ENCODE data around the gene VPS37C. TPM values are rescaled to one million over a fixed set of nuclear protein-coding genes. Genes with fewer than 3 reads are reported as not detected.
A peak's percentile ranks its signal among the peaks of the same experiment; 100 is the strongest.

Gene VPS37C
- total and polyA plus RNA-seq, 9 of the 15 experiments (the other 6 are each of a cell fraction or from before 2014, with no cell fraction given) = 0.62 to 29.8 (median 11.5) TPM

DNA sequence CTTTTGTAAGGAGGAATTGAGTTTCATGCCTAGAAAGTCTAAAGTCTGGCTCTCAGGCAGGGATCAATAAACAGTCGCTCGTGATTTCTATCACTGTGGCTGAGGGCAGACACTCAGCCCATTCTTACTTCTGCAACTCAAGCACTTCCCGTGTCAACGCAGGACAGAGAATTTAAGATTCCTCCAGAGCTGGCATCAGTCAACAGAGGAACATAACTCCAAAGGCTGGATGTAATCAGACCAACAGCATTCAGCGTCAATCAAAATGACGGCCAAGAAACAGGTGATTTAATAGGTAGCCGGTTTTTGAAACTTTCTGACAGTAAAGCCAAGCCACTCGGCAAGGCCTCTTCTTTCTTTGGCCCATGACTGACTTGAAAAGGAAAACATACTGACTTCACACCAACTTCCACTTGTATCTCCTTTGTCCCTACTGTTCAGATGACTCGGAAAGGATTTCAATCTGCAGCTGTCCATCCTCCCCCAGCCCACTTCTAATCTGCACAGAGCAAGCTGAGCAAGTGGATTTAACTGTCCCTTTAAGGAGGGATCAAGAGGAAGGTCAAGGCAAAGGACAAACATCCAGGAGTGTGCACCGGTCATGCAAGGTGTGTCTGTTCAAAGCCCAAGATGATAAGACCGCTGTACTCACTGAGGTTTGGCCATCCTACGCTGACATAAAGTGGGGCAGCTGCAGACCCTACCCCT, 9.5 kb downstream of the VPS37C start (continued):
- TF ChIP-seq, protein P1, sequence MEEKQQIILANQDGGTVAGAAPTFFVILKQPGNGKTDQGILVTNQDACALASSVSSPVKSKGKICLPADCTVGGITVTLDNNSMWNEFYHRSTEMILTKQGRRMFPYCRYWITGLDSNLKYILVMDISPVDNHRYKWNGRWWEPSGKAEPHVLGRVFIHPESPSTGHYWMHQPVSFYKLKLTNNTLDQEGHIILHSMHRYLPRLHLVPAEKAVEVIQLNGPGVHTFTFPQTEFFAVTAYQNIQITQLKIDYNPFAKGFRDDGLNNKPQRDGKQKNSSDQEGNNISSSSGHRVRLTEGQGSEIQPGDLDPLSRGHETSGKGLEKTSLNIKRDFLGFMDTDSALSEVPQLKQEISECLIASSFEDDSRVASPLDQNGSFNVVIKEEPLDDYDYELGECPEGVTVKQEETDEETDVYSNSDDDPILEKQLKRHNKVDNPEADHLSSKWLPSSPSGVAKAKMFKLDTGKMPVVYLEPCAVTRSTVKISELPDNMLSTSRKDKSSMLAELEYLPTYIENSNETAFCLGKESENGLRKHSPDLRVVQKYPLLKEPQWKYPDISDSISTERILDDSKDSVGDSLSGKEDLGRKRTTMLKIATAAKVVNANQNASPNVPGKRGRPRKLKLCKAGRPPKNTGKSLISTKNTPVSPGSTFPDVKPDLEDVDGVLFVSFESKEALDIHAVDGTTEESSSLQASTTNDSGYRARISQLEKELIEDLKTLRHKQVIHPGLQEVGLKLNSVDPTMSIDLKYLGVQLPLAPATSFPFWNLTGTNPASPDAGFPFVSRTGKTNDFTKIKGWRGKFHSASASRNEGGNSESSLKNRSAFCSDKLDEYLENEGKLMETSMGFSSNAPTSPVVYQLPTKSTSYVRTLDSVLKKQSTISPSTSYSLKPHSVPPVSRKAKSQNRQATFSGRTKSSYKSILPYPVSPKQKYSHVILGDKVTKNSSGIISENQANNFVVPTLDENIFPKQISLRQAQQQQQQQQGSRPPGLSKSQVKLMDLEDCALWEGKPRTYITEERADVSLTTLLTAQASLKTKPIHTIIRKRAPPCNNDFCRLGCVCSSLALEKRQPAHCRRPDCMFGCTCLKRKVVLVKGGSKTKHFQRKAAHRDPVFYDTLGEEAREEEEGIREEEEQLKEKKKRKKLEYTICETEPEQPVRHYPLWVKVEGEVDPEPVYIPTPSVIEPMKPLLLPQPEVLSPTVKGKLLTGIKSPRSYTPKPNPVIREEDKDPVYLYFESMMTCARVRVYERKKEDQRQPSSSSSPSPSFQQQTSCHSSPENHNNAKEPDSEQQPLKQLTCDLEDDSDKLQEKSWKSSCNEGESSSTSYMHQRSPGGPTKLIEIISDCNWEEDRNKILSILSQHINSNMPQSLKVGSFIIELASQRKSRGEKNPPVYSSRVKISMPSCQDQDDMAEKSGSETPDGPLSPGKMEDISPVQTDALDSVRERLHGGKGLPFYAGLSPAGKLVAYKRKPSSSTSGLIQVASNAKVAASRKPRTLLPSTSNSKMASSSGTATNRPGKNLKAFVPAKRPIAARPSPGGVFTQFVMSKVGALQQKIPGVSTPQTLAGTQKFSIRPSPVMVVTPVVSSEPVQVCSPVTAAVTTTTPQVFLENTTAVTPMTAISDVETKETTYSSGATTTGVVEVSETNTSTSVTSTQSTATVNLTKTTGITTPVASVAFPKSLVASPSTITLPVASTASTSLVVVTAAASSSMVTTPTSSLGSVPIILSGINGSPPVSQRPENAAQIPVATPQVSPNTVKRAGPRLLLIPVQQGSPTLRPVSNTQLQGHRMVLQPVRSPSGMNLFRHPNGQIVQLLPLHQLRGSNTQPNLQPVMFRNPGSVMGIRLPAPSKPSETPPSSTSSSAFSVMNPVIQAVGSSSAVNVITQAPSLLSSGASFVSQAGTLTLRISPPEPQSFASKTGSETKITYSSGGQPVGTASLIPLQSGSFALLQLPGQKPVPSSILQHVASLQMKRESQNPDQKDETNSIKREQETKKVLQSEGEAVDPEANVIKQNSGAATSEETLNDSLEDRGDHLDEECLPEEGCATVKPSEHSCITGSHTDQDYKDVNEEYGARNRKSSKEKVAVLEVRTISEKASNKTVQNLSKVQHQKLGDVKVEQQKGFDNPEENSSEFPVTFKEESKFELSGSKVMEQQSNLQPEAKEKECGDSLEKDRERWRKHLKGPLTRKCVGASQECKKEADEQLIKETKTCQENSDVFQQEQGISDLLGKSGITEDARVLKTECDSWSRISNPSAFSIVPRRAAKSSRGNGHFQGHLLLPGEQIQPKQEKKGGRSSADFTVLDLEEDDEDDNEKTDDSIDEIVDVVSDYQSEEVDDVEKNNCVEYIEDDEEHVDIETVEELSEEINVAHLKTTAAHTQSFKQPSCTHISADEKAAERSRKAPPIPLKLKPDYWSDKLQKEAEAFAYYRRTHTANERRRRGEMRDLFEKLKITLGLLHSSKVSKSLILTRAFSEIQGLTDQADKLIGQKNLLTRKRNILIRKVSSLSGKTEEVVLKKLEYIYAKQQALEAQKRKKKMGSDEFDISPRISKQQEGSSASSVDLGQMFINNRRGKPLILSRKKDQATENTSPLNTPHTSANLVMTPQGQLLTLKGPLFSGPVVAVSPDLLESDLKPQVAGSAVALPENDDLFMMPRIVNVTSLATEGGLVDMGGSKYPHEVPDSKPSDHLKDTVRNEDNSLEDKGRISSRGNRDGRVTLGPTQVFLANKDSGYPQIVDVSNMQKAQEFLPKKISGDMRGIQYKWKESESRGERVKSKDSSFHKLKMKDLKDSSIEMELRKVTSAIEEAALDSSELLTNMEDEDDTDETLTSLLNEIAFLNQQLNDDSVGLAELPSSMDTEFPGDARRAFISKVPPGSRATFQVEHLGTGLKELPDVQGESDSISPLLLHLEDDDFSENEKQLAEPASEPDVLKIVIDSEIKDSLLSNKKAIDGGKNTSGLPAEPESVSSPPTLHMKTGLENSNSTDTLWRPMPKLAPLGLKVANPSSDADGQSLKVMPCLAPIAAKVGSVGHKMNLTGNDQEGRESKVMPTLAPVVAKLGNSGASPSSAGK (IDR thresholded peaks at IDR 0.05) = no peak
- no peak for TF ChIP-seq PHF20 (IDR thresholded peaks at IDR 0.05; ENCODE audit: partially characterized antibody)
- TF ChIP-seq, protein P2, sequence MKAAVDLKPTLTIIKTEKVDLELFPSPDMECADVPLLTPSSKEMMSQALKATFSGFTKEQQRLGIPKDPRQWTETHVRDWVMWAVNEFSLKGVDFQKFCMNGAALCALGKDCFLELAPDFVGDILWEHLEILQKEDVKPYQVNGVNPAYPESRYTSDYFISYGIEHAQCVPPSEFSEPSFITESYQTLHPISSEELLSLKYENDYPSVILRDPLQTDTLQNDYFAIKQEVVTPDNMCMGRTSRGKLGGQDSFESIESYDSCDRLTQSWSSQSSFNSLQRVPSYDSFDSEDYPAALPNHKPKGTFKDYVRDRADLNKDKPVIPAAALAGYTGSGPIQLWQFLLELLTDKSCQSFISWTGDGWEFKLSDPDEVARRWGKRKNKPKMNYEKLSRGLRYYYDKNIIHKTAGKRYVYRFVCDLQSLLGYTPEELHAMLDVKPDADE (conservative IDR thresholded peaks at IDR 0.05; ENCODE audit: control insufficient read depth, low read depth, low read length) = no peak
- TF ChIP-seq, protein P3, sequence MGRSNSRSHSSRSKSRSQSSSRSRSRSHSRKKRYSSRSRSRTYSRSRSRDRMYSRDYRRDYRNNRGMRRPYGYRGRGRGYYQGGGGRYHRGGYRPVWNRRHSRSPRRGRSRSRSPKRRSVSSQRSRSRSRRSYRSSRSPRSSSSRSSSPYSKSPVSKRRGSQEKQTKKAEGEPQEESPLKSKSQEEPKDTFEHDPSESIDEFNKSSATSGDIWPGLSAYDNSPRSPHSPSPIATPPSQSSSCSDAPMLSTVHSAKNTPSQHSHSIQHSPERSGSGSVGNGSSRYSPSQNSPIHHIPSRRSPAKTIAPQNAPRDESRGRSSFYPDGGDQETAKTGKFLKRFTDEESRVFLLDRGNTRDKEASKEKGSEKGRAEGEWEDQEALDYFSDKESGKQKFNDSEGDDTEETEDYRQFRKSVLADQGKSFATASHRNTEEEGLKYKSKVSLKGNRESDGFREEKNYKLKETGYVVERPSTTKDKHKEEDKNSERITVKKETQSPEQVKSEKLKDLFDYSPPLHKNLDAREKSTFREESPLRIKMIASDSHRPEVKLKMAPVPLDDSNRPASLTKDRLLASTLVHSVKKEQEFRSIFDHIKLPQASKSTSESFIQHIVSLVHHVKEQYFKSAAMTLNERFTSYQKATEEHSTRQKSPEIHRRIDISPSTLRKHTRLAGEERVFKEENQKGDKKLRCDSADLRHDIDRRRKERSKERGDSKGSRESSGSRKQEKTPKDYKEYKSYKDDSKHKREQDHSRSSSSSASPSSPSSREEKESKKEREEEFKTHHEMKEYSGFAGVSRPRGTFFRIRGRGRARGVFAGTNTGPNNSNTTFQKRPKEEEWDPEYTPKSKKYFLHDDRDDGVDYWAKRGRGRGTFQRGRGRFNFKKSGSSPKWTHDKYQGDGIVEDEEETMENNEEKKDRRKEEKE (IDR thresholded peaks at IDR 0.05; ENCODE audit: borderline replicate concordance in 1 of 2, control insufficient read depth in 1 of 2, low read depth in 2 of 2, low read length in 1 of 2) = no peak
- no peak for TF ChIP-seq ZNF583 (CRISPR knock-in tag; IDR thresholded peaks at IDR 0.05)
- TF ChIP-seq MAFG (tag; conservative IDR thresholded peaks at IDR 0.05) = no peak
- TF ChIP-seq ZNF668 (CRISPR knock-in tag; IDR thresholded peaks at IDR 0.05) = no peak
- no peak for TF ChIP-seq KAT2B (IDR thresholded peaks at IDR 0.05; ENCODE audit: low read depth, low read length)
- TF ChIP-seq SIRT6 (IDR thresholded peaks at IDR 0.05; ENCODE audit: low read depth, low read length) = no peak
- TF ChIP-seq CBX1 (IDR thresholded peaks at IDR 0.05; ENCODE audit: low read depth) = no peak
- peak; percentile 84 for TF ChIP-seq TAL1 (IDR thresholded peaks at IDR 0.05)
- no peak for TF ChIP-seq ZSCAN29 (IDR thresholded peaks at IDR 0.05)
